Esophagus squamous epithelium (tissue), 5 donors: ENCODE data around the gene ZAP70. TPM values are rescaled to one million over a fixed set of nuclear protein-coding genes. Genes with fewer than 3 reads are reported as not detected.

Source experiments
- DNase-seq: peaks from one replicate; lab custom pipeline; 2025; lab: John Stamatoyannopoulos, UW
- H3K27ac ChIP-seq, 4 donors: fragments of 200-600 bp; sonication (generic); one replicate each; pipeline ENCODE4 v1.5.1; 2016 to 2019; ENCODE audit warnings: mild to moderate bottlenecking in 1 of 4
- H3K27me3 ChIP-seq, 4 donors: fragments of 200-600 bp; sonication (generic); 1 replicate in 3 of 4; 2 replicates in 1 of 4; pipeline versions ENCODE4 v1.5.1 to v1.6.0; 2017 to 2021; ENCODE audit warnings: antibody characterized with exemption in 1 of 4
- H3K36me3 ChIP-seq, 3 donors: fragments of 200-600 bp; sonication (generic); one replicate each; pipeline ENCODE4 v1.5.1; 2016 to 2019
- H3K4me1 ChIP-seq, 3 donors: fragments of 200-600 bp; sonication (generic); one replicate each; pipeline ENCODE4 v1.5.1; 2017 to 2019
- H3K4me3 ChIP-seq, 4 donors: fragments of 200-600 bp; sonication (generic); 1 replicate in 3 of 4; 2 replicates in 1 of 4; pipeline ENCODE4 v1.5.1; 2016 to 2019; ENCODE audit warnings: mild to moderate bottlenecking in 2 of 4, moderate library complexity in 1 of 4
- H3K9me3 ChIP-seq, 3 donors: fragments of 200-600 bp; sonication (generic); one replicate each; pipeline ENCODE4 v1.5.1; 2016 to 2019
- CTCF ChIP-seq, 6 experiments: fragments of 450-650 bp in 4 of 6; fragments of 200-600 bp in 2 of 6; sonication (generic) in 2 of 6; IDR thresholded peaks; one replicate each; pipeline ENCODE4 v1.5.1; 2016 to 2019; ENCODE audit warnings: antibody characterized with exemption in 6 of 6, mild to moderate bottlenecking in 4 of 6, moderate library complexity in 4 of 6
- POLR2A ChIP-seq, 4 donors: fragments of 450-650 bp; IDR thresholded peaks; one replicate each; pipeline ENCODE4 v1.6.1; 2017; ENCODE audit warnings: antibody characterized with exemption in 4 of 4, mild to moderate bottlenecking in 4 of 4, moderate library complexity in 3 of 4
- WGBS, 2 donors: methylation state at CpG; one replicate each; pipeline ENCODE4 v1.1.5; 2018; 5-methylcytosine and 5-hydroxymethylcytosine counted together
- intact Hi-C: fragments of 100-400 bp; cut with DNase I; formaldehyde crosslinking; loops from one replicate; pipeline ENCODE4 v1.15.0; 2022
- total RNA-seq, 4 donors: library from RNA; depleted of rRNA; stranded (reverse); fragments of >200 nt; gene quantifications; one replicate each; pipeline ENCODE4 v1.1.0, GENCODE V29; 2016
- donor health status: DM: yes; HTN: yes; CAD: no.

The ZAP70 gene
- total RNA-seq, 4 donors from 2014 or later: 2.2 to 7.8 (median 3.3) TPM

GRCh38 chr2:97716695-97717612 lies 3.6 kb downstream of the ZAP70 start:
- intact Hi-C loops: no loop called here
- Histone ChIP-seq H3K36me3 (no peaks in the 10 kb centered on the region), H3K4me3 (no peak overlapping the region), H3K9me3 (no peaks in the 10 kb centered on the region), H3K4me1 (no peaks in the 10 kb centered on the region), H3K27me3 (no peaks in the 10 kb centered on the region), H3K27ac (peak overlapping the region in 1 of 4 donors; percentile 29)
- no peak for DNase-seq
- TF ChIP-seq CTCF (IDR thresholded peaks at IDR 0.05) (no peak), POLR2A (IDR thresholded peaks at IDR 0.05) (no peak)
- 77% methylated on average over 12 to 17 of the region's 21 CpGs for WGBS, 2 donors

DNA sequence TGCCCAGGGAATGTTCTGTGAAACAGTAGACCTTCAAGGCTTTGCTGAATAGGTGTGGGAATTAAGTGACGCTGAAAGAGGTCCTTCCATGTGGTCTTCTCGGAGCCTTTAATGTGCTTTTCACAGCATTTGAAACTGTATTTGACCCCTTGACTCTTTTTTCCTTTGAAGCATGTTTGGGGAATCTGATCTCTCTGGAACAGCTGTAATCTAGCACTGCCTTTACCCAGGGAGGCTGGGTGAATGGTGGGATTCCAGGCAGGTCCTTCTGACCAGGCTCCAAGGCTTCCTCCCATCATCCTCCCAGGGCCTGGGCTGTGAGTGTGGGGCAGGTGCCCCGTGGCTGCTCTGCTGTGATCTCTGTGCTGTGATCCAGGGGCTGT lies 4.2 kb downstream of the ZAP70 start:
- no peak for DNase-seq
- TF ChIP-seq CTCF (IDR thresholded peaks at IDR 0.05) (no peak), POLR2A (IDR thresholded peaks at IDR 0.05) (no peak)
- Histone ChIP-seq H3K27me3 (no peaks in the 10 kb centered on the region), H3K9me3 (no peaks in the 10 kb centered on the region), H3K4me1 (no peaks in the 10 kb centered on the region), H3K27ac (no peak overlapping the region), H3K36me3 (no peaks in the 10 kb centered on the region), H3K4me3 (no peak overlapping the region)
- intact Hi-C loops: no loop called here
- WGBS, 2 donors: 23 to 60% methylated on average over 2 of the region's 3 CpGs

DNA sequence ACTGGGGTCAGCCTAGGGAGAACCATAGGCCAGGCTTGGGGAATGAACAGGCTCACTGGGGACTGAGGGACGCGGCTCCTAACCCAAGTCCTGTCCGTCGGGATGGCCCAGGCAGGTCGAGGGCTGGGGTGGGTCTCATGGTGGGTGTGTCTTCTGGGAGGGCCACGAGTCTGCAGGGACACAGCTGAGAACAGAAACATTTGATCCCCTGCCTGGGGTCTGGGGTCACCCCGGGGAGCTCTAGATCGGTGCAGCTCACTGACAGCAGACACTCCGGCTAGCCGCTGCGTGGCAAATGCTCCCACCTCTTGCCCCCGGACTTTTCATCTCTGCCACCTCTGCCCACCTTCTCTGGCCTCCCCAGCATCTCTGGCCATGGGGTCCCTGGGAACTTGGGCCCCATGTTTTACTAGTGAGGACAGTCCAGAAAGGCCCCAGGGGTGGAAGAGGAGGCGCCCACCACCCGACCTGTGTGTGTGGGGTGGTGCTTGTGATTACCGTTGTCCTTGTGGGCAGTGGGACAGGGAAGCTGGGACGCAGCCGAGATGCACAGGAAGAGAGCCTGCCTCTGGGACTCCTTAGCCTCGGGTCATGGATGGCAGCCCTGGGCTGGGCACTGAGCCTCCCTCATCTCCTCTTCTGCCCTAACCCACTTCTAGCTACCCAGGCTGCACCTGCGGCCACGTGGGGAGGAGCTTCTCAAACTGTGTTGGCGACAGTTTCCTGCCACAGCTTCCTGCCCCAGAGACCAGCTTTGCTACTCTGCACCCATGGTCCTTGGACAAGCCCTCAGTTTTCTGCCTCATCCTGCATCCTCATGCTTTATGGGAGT lies 4.9 kb downstream of the ZAP70 start:
- WGBS, 2 donors: 67 to 91% methylated on average over 6 to 15 of the region's 21 CpGs
- intact Hi-C loops: no loop called here
- H3K4me3 ChIP-seq: no peak overlapping the region
- no peak for DNase-seq
- H3K4me1 ChIP-seq: no peaks in the 10 kb centered on the region
- no peaks in the 10 kb centered on the region for H3K9me3 ChIP-seq
- TF ChIP-seq CTCF (IDR thresholded peaks at IDR 0.05): no peak
- peak in 1 of 4 donors; percentile 27 for TF ChIP-seq POLR2A (IDR thresholded peaks at IDR 0.05)
- H3K27ac ChIP-seq: peak overlapping the region in 1 of 4 donors; percentile 29
- no peaks in the 10 kb centered on the region for H3K27me3 ChIP-seq
- H3K36me3 ChIP-seq: no peaks in the 10 kb centered on the region

GRCh38 chr2:97718942-97719341 lies 5.6 kb downstream of the ZAP70 start:
- DNase-seq: no peak
- peak overlapping the region in 1 of 4 donors; percentile 13 for H3K27ac ChIP-seq
- 51 to 81% methylated on average over 3 of the region's 3 CpGs for WGBS, 2 donors
- peaks cover 0 to 6% (median 0%) of the 10 kb centered on the region in 4 donors for H3K27me3 ChIP-seq
- no peaks in the 10 kb centered on the region for H3K4me1 ChIP-seq
- no peak overlapping the region for H3K4me3 ChIP-seq
- H3K9me3 ChIP-seq: no peaks in the 10 kb centered on the region
- TF ChIP-seq CTCF (IDR thresholded peaks at IDR 0.05) (no peak), POLR2A (IDR thresholded peaks at IDR 0.05) (no peak)
- intact Hi-C loops: no loop called here
- no peaks in the 10 kb centered on the region for H3K36me3 ChIP-seq
